Vagina (tissue), 2 donors: ENCODE data around the gene ROR1.

ENCODE experiments used
- POLR2A ChIP-seq, 2 donors: fragments of 450-650 bp; IDR thresholded peaks; one replicate each; pipeline ENCODE4 v1.6.1; 2017; ENCODE audit warnings: antibody characterized with exemption in 2 of 2, mild to moderate bottlenecking in 2 of 2, moderate library complexity in 2 of 2
- TF ChIP-seq, protein P1 (sequence below), 3 experiments: fragments of 450-650 bp in 2 of 3; fragments of 200-600 bp in 1 of 3; sonication (generic) in 1 of 3; IDR thresholded peaks; one replicate each; pipeline ENCODE4 v1.5.1; 2017 to 2019; ENCODE audit warnings: antibody characterized with exemption in 3 of 3, mild to moderate bottlenecking in 2 of 3, moderate library complexity in 2 of 3

DNA sequence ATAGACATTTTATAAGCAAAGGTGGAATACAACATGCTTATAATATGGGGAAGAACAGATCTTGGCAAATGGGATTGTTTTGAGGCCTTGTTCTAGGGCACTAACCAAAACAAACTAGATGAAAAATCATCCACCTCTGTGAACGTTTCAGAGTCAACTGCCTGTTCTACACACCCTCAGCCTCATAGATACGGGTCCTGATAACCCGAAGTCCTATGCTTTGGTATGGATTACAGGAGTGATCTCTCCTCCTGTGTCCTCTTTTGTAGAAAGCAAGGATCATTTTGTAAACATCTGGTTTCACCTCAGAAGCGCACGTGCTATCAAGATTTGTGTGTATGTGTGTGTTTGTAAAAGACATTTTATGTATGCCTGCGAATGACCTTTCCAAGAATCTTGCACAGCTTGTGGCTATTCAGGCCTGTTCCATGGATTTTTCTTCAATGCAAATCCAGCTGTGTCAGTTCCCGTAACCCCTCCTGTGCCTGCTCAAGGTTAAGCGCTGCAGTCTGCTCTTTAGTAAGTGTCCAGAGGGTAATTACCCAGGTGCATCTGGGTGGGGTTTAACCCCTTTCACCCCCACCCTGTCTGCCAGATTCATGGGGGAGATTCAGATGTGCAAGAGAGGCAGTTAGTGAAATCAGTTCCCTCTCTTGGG, 132.4 kb downstream of the ROR1 start:
- TF ChIP-seq, protein P1, sequence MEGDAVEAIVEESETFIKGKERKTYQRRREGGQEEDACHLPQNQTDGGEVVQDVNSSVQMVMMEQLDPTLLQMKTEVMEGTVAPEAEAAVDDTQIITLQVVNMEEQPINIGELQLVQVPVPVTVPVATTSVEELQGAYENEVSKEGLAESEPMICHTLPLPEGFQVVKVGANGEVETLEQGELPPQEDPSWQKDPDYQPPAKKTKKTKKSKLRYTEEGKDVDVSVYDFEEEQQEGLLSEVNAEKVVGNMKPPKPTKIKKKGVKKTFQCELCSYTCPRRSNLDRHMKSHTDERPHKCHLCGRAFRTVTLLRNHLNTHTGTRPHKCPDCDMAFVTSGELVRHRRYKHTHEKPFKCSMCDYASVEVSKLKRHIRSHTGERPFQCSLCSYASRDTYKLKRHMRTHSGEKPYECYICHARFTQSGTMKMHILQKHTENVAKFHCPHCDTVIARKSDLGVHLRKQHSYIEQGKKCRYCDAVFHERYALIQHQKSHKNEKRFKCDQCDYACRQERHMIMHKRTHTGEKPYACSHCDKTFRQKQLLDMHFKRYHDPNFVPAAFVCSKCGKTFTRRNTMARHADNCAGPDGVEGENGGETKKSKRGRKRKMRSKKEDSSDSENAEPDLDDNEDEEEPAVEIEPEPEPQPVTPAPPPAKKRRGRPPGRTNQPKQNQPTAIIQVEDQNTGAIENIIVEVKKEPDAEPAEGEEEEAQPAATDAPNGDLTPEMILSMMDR (IDR thresholded peaks at IDR 0.05), result no peak
- no peak for TF ChIP-seq POLR2A (IDR thresholded peaks at IDR 0.05)
